ENCODE results near the gene C1QTNF5.
"Not testable (repeated sequence)": the region's sequence is repeated elsewhere in the genome, so short reads cannot be mapped to it uniquely, and the experiment has no call there.

Gene C1QTNF5, protein sequence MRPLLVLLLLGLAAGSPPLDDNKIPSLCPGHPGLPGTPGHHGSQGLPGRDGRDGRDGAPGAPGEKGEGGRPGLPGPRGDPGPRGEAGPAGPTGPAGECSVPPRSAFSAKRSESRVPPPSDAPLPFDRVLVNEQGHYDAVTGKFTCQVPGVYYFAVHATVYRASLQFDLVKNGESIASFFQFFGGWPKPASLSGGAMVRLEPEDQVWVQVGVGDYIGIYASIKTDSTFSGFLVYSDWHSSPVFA

DNA sequence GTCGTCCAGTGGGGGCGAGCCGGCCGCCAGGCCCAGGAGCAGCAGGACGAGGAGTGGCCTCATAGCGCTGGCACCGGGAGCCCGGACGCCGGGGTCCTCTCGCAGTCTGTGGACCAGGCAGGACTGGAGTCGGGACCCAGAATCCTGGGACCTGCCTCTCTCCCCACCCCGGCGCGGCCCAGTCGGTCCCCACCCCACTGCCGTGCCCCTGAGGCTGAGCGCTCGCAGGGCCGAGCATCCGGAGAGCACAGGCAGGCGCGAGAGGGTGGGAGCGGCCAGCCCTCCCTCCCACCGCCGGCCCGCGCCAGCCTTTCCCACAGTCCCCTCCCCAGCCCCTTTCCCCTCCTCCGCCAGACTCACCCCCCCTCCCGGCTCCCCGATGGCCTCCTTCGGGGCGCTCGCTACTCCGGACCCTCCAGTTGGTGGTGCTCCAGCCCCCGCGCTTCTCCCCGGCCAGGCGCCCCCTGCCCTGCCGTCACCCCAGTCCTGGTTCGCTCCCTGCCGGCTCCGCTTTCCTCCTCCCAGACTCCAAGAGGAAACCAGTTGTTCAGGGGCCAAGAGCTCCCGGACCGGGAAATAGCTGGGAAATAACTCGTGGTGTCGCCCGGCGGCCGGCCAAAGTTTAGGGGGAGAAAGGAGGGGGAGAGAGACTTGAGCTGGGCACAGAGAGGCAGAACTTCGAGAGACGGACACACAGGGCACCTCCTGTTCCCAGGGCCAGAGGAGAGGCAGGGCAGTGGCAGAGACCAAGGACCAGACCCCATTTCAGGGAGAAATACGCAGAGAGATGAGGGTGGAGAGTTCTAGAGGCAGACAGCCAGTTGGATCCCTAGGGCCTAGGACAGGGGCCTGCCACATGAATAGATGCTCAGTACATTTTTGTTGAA is at the start of gene C1QTNF5:
C1QTNF5 (minus strand) TSS at position 549 of the 887 bp plus-strand sequence; CDS start at position 63, 486 bp downstream.
- no peak for DNase-seq

DNA sequence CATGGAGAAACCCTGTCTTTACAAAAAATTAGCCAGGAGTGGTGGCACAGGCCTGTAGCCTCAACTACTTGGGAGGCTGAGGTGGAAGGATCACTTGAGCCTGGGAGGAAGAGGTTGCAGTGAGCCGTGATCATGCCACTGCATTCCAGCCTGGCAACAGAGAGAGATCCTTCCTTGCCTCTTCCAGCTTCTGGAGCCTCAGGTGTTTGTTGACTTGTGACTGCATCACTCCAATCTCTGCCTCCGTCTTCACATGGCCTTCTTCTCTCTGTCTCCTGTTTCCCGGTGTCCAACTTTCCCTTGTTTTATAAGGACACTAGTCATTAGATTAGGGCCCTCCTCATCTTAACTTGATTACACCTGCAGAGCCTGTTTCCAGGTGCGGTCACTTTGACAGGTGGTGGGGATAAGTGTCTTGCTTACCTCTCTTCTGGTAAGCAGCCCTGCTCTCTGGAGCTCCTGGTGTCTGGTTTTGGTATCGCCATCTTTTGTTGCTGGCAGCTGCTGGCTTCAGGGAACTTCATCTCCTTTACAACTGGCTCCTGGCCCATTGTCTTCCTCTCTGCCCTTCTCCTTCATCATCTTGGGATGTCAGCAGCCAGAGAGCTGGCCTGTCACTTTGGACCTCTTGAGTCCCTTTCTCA is 49.0 kb upstream of the C1QTNF5 start:
- DNase-seq, result no peak

DNA sequence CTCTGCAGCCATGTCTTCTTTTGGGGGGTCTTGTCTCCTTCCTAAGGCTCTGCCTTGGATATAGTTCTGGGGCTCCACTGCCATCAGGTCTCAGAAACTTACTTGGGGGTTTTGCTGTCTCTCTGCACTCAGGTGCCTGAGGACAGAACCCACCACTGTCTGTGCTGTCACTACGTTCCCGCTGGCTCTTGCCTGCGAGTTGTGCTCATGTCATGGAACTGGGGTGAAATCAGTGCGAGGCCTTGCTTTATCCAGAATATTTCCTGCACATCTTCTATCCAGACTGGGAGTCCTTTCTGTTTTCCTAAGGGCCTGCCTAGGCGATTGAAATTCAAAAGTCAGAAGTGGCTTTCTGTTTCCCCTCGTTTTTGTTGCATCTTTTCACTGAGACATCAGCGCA is 47.4 kb upstream of the C1QTNF5 start:
- DNase-seq, result no peak

DNA sequence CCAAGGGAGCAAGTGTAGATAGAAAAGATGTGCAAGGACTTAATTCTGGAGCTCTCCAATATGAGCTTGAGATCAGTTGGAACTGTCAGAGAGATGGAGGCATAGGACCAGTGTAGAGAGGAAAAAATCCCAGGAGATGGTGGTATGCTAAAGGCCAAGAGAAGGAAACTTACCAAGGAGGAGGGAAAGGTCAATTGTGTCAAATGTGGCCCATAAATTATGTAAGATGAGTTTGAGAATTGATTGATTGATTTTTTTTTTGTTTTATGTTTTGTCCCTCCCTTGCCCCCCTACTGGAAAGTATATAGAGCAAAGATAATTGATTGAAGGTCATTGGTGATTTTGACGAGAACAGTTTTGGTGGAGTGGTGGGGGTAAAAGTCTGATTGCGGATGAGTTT is 43.6 kb upstream of the C1QTNF5 start:
- DNase-seq, result no peak

DNA sequence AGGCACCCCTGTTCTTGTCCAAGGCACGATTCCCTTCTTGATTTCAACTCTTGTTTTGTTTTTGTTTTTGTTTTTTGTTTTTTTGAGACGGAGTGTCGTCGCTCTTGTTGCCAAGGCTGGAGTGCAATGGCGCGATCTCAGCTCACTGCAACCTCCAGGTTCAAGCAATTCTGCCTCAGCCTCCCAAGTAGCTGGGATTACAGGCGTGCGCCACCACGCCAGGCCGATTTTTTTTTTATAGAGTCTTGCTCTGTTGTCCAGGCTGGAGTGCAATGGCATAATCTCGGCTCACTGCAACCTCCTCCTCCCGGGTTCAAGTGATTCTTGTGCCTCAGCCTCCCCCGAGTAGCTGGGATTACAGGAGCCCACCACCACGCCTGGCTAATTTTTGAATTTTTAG is 41.8 kb upstream of the C1QTNF5 start:
- DNase-seq, result not testable (repeated sequence)

DNA sequence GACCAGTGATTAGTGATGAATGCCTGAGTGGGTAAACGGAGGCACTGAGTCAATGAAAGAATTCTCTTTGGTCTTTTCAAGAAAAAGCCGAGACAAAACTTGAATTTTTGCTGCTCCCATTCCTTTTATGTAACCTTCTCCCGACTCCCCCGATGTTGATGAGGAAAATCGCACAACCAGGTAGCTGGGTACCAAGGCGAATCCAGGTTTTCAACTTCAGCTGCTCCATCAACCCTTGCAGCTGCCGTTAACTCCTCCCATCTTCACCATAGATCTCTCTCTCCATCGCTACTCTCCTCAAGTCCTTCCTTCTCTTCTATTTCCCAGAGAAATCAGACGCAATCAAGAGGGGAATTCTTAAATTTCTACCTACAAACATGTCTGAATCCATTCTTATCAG is 41.4 kb upstream of the C1QTNF5 start:
- no peak for DNase-seq

DNA sequence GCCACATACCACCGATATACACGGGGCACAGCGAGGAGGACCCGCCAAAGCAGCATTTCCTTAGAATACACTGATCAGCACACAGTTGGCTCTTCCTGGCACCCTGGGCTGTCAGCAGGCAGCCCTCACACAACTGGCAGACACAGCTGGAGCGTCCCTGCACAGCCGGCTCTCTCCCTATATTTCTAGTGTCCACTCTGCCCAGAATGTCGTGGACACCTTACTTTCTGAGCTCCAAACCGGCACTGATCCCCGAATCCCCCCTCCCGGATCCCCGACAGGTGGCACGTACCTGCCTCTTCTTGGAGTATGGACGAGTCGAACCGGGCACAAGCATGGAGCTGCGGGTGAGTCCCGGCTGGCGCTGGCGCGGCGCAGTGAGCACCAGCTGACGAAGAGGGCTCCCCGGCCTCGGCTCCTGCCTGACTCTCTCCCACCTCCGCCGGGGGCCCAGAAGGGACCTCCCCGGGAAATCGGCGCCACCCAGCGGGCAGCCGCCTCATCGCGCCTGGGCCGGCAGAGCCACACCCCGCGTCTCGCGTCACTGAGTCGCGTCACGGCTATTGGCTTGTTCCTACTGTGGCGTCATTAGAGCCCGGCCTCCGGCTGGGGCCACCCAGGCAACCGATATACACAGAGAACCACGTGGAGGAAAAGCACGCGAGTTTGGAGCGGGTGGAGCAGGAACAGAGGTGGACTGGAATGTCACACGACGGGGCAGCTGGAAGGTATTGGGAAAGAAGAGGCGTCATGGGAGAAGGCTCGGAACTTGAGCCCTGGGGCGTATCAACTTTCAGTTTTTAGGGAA is 40.7 kb upstream of the C1QTNF5 start, which contains the start of gene USP2:
USP2 (minus strand) TSS at position 510 of the 808 bp plus-strand sequence. CDS start 8,210 bp downstream, outside the sequence.
- DNase-seq, result peak; percentile 86

DNA sequence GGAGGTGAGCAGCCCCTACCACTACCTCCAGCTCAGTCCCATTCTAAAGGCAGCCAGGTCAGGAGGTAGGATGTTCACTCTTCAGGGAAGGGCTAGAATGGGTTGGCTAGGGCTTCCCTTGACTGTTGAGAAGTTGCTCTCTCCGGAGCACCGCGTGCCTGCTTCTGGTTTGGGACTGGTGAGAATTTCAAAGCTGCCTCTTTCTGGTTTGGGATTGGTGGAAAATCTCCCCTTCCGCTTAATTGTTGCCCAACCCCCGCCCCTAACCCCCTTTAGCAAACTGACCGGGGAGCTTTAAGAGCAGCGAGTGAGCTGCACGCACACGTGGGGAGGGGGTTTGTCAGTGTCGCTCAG is 40.1 kb upstream of the C1QTNF5 start:
- DNase-seq, result no peak

DNA sequence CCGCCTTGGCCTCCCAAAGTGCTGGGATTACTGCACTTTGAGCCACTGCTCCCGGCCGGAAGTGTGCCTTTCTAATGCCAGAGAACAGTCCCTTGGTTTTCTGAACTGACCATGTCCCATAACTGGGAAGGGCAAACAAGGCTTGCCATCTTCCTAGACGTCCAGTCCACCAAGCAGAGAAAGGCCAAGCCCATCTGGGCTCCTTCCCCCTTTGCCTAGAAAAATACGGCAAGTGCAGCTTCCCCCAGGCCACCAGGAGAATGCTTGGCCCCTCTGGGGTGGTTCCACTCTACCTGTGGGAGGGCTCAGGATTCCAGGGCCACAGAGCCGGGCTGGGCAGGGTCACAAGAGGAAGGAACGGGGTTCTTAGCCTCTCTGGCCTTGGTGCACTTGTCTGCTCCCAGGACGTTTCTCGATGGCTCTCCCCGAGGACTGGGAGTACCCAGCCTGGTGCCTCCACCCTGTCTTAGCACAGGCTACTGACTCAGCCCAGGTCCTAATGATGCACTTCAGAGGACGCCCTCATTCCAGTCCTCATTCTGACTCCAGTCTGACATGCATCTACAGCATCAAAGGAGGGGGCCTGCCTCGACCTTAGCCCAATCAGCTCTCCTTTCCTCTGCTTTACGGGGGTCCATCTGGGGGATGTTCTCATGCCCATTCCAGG is 39.6 kb upstream of the C1QTNF5 start:
- no peak for DNase-seq

DNA sequence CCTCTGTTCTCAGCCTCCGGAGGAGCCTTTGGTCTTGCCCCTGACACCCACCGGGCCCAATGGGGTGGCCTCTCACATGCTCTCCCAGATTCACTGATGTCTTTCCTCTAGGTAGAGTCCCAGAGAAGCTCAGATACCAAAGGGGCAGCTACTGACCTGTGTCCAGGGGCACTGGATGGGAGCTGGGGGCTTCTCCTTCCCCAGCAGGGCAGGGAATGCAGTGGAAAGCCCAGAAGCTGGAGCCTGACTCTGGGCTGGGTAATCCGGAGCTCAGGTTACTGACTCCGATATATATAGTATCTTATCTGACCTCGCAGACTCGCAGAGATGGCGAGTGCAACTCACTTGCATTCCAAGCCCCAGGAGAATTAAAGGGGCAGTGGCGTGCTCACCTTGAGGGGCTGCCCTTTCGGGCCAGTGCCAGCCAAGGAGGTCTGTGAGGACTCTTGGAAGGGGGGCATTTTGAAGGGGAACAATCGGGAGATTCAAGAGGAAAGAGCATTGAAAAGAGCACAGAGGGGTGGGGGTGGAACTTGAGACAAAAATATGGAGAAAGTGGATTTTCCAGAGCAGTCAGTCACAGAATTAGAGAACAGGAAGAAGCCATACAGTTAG is 38.3 kb upstream of the C1QTNF5 start:
- DNase-seq, result no peak

DNA sequence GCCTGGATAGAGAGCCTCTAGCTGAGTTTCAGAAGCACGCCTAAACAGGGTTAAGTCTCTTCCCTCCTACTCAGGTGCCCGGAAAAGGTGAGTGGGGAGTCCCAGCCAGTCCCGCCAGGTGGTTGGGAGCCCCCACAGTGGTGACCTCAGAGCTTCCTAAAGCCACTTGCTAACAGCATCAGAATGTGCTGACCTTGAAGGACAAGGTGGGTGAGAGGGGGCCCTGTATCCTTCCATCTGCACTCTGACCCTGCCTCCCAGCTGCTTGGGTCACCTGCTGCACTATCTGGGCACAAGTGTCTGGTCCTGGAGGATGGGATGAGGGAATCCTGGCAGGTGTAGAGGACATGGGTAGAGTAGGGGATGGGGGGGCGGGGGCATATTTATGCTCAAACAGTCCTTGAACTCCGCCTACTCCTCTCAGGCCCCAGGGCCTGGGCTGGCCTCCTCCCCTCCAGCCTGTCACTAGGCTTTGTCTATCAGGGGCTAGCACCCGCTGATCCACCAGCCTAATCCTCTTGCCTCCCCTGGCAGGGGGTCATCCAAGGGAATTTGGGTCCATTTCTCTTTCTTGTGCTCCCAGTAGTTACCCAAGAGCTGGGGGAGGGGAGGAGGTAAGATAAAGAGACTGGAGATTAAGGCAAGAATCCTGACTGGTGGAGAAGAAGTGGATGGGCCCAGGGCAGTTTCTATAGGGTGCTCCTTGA is 37.4 kb upstream of the C1QTNF5 start:
- DNase-seq, result no peak

DNA sequence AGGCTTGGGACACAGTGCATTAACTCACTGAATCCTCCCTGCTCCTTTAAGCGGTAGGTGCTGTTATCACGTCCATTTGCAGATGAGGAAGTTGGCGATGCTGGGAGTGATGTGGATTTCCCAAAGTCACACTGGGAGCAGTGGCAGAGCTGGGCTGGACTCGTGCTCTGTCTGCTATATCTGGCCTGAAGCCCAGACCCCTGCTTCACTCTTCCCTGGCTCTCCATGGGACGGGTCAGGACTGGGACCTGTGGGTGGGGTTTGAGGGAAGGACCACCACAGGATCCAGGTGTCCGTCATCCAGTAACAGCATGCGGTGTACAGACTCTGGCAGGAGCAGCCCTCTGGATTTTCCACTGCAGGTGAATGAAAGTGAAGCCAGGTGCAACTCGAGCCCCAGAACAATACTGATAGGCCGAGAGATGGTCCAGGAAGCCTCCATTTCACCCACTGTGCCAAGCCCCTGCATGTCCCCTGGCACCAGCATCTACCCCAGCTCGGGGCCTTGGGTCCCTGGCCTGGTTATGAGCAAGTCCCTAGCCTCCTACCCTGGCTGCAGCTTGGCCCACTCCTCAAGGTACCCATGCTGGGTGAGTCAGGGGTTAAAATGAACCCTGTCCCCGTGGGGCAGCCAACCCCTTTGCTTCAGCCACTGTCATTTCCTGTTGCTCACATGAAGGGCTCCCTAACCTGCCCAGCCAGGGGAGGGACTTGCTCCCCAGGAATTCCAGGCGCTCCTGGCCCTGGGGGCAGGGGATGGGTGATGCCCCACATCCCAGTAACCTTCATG is 36.6 kb upstream of the C1QTNF5 start:
- DNase-seq, result no peak

DNA sequence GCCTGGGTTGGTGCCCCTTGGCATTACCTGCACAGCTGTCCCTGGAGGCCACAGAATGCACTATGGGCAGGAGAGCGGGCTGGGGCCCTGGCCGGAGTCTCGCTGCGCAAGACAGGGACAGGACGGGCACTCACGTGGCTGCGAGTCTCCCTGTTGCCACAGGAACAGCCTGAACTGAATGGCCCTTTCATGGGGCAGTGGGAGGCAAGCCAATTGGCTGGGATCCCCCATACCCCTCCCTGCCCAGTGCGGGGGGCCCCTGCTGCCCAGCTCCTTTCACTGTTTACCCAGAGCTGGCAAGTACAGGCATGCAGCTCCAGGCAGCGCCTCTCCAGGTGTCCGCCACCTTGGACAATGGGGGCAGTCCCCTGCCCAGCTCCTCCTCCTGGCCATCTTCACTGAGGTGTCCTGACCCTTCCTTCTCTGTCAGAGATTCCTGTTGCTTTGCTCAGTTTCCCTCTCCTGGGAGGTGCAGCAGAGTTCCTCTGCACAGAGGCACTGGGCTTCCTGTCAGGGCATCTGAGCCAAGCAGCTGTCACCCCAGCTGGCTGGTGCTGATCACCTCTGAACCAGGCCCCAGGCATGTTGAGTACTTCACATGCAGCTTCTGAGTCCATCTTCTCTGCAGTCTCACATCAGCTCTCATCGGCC is 35.6 kb upstream of the C1QTNF5 start:
- DNase-seq, result no peak

DNA sequence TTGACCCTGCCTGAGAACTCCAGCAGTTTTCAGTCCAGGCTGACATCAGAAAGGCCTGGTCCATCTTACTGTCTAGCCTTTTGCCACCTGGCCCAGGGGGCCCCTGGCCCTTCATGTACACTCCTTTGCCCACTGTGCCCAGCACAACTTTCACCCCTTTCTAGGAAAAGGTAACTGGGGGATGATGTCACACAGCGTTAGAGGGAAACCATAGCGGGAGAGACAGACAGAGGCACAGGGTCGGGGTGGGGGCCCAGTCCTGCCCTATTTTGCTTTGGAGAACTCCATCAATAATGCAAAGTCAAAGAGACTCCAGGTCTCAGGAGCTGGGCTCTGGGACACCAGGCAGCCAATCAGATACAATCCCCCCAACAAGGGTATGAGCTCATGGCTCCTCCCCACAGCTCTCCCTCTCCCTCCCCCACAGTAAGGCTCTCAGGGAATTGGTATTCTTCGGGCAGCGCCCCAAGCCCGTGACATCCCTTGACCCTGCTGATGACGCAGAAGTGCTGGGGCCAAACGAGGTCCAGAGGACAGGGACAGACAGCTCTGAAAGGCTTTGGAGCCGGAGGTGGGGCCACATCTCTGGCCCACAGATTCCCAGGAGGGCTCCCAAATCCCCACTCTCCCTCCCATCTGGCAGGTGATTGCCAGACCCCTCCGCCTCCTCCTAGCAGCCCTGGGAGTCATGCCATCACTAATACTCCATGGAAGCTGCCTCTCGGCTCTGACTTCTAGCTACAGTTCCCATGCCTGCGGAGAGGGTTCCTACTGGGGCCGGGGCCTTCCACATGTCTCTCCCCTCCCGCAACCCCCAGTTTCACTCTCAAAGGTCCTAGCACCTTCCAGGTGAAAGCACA is 34.9 kb upstream of the C1QTNF5 start:
- no peak for DNase-seq

DNA sequence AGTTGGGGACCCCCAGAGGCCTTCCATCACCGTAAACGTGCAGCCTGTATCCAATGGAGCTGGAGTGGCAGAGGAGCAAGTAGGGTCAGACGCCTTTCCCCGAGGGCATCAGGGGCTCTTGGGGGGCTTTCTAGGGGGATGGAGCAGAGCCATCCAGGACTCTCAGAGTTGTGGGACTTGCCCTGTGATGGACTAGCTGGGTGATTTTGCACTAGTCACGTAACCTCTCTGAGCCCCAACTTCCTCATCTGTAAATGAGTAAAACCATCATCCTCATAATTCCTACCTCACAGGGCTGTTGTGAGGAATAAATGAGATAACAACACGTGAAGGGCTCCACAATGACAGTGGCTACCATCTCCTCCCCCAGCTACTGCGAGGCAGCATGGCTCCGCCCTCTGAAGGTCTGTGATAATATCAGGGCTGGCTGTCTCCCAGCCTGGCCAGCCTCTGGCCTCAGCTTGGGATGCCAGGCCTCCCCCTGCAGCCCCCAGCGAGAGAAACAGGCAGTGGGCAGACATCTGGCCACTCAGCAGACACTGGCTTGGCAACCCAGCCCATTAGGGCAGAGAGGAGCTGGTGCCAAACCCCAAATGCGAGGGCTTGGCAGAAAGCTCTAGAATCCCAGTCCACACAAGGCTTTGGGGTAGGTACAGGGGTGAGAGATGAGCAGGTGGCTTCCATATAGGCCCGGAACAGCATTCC is 34.1 kb upstream of the C1QTNF5 start:
- no peak for DNase-seq

DNA sequence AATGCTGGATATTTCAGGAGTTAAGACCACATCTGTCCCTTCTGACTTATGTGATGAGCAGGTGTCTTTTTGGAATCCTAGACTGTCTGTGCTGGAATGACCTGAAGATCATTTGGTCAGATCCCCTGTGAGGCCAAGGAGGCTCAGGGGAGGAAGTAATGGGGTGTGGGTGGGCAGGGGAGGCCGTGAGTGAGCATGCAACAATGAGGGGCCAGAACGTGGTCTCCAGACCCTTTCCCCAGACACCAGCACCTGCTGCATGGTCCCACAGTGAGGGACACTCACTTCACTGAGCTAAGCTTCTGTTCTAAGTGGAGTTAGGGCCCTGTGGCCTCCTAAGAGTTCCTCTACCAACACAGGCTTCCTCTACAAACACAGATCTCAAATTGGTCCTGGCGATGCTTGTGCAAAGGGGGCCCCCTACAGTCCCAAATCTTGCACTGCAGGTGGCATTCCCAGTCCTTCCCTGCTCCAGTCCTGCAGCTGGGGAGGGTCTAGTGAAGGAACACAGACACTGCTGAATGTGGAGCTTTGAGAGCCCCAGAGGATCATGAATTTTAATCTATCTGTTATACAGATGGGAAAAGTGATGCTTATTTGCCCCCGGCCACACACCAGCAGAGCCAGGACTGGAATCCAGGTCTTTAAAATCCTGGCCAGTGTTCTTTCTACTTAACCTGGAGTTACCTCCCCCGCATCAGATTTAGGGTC is 33.4 kb upstream of the C1QTNF5 start:
- peak; percentile 30 for DNase-seq
